ENCODE measurements around the gene BEND6. TPM values are rescaled to one million over a fixed set of nuclear protein-coding genes. Genes with fewer than 3 reads are reported as not detected.
"Not testable (repeated sequence)": the region's sequence is repeated elsewhere in the genome, so short reads cannot be mapped to it uniquely, and the experiment has no call there.

The BEND6 gene
- total RNA-seq, 1 experiment from 2014 or later: not detected

DNA sequence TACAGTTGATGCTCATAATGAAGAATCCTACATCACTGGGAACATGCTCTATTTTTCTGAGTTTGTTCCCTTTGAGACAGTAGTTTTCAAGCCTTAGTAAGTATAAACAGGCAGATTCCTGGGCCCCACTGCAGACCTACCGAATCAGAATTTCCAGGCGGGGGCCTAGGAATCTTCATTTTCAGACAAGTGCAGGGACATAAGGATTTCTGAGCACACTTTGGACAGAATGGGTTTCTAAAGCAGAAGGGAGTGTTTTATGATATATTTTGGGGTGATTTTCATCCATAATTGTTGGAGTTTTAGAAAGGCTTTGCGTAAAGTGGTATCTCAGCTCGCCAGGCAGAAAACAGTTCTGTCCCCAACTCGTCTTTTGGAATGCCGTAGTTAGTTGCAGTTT, 93.0 kb downstream of the BEND6 start:
- peaks cover 28% of the 10 kb centered on the region for H3K4me1 ChIP-seq (ENCODE audit: low read length)
- H3K79me2 ChIP-seq (ENCODE audit: low read length): peaks cover 43% of the 10 kb centered on the region
- not testable (repeated sequence) for H3K9me3 ChIP-seq (ENCODE audit: low read length); DNase-seq; H2AFZ ChIP-seq (ENCODE audit: low read length); H3K9me2 ChIP-seq (replicated peaks; ENCODE audit: insufficient read depth, low read length); H4K20me1 ChIP-seq (ENCODE audit: insufficient read depth, low read depth, low read length); H3K27me3 ChIP-seq (ENCODE audit: low read length); H3K27ac ChIP-seq (ENCODE audit: low read length)
- H3K4me2 ChIP-seq (ENCODE audit: low read depth, low read length, poor library complexity, severe bottlenecking): peak overlapping the region; percentile 62
- H3K9ac ChIP-seq (ENCODE audit: low read length): peak overlapping the region; percentile 57
- H3K36me3 ChIP-seq (ENCODE audit: insufficient read depth, low read length): peaks cover 39% of the 10 kb centered on the region
- peak overlapping the region; percentile 62 for H3K4me3 ChIP-seq (ENCODE audit: low read length)

DNA sequence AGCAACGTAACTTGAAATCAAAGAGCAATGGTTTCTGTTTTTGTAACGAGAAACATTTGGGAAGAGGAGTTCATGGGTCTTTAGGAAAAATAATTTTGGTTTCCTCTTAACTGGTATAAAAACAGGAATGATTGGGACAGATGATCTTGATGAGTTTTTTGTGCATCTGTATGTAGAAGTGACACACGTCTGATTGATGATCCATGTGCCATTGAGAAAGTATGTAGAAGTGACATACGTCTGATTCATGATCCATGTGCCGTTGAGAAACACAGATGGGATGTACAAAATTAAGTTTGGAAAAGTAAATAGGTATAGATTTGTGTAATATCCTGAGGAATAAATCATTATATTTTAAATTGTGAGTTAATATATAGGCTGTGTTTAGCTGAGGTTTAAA, 93.7 kb downstream of the BEND6 start:
- H3K4me1 ChIP-seq (ENCODE audit: low read length): peaks cover 28% of the 10 kb centered on the region
- peak overlapping the region; percentile 62 for H3K4me2 ChIP-seq (ENCODE audit: low read depth, low read length, poor library complexity, severe bottlenecking)
- no peaks in the 10 kb centered on the region for H3K9me3 ChIP-seq (ENCODE audit: low read length)
- no peak overlapping the region for H2AFZ ChIP-seq (ENCODE audit: low read length)
- H3K27me3 ChIP-seq (ENCODE audit: low read length): no peaks in the 10 kb centered on the region
- H3K27ac ChIP-seq (ENCODE audit: low read length): peak overlapping the region; percentile 65; the same call in 1 of the 2 replicates
- peak overlapping the region; percentile 4; the same call in 1 of the 2 replicates for H3K9ac ChIP-seq (ENCODE audit: low read length)
- H3K9me2 ChIP-seq (replicated peaks; ENCODE audit: insufficient read depth, low read length): no peaks in the 10 kb centered on the region
- peak overlapping the region; percentile 62 for H3K4me3 ChIP-seq (ENCODE audit: low read length)
- H4K20me1 ChIP-seq (ENCODE audit: insufficient read depth, low read depth, low read length): no peaks in the 10 kb centered on the region
- DNase-seq: no peak
- peaks cover 45% of the 10 kb centered on the region for H3K36me3 ChIP-seq (ENCODE audit: insufficient read depth, low read length)
- peaks cover 44% of the 10 kb centered on the region for H3K79me2 ChIP-seq (ENCODE audit: low read length)

DNA sequence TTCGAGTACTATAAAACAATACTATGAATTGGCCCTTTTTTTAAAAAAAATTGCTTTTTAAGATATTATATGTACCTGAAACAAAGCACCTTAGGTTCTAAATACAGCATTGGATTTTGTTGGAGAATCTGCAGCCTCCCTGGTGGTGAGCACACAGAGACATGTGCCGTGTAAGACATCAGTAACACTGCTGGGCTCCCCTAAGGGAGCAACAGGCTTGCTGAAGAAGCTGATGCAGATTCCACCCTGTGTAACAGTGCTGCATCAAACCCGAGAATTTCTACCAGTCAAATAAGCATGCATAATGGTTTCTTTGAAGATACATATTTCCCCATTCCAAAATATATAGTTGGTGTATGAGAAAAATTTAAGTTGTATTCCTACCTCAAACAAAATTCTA, 108.9 kb downstream of the BEND6 start:
- Histone ChIP-seq H3K27ac (ENCODE audit: low read length) (peak overlapping the region; percentile 80), H2AFZ (ENCODE audit: low read length) (no peak overlapping the region), H3K4me3 (ENCODE audit: low read length) (no peak overlapping the region), H3K4me1 (ENCODE audit: low read length) (peaks cover 21% of the 10 kb centered on the region), H3K79me2 (ENCODE audit: low read length) (peaks cover 14% of the 10 kb centered on the region; the same call in 1 of the 2 replicates), H3K36me3 (ENCODE audit: insufficient read depth, low read length) (peaks cover 17% of the 10 kb centered on the region; the same call in 1 of the 2 replicates), H3K9me3 (ENCODE audit: low read length) (no peaks in the 10 kb centered on the region), H3K4me2 (ENCODE audit: low read depth, low read length, poor library complexity, severe bottlenecking) (peak overlapping the region; percentile 69), H4K20me1 (ENCODE audit: insufficient read depth, low read depth, low read length) (no peaks in the 10 kb centered on the region), H3K9ac (ENCODE audit: low read length) (peak overlapping the region; percentile 51; the same call in 1 of the 2 replicates), H3K9me2 (replicated peaks; ENCODE audit: insufficient read depth, low read length) (no peaks in the 10 kb centered on the region), H3K27me3 (ENCODE audit: low read length) (no peaks in the 10 kb centered on the region)
- peak; percentile 53 for DNase-seq

DNA sequence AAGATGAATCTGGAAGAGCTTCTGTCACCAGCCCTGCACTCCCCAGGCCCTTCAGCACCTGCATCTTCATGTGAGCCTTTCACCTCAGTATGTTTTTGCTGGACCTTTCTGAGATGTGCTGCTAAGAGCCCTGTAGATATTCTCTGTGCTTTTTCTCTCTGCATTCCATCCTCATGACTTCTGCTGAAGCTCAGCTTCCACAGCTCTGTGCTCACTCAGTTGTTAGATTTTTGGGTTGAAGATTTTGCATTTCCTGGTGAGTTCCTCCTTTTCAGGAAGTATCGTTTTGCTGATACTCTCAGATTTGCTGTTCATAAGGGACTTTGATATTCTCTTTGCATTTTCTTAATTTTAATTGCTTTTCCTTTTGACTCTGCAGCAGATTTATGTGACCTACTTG, 109.9 kb downstream of the BEND6 start:
- Histone ChIP-seq H3K36me3 (ENCODE audit: insufficient read depth, low read length) (peaks cover 12% of the 10 kb centered on the region; the same call in 1 of the 2 replicates), H2AFZ (ENCODE audit: low read length) (no peak overlapping the region), H3K9me3 (ENCODE audit: low read length) (no peaks in the 10 kb centered on the region), H3K9me2 (replicated peaks; ENCODE audit: insufficient read depth, low read length) (no peaks in the 10 kb centered on the region), H3K79me2 (ENCODE audit: low read length) (peaks cover 14% of the 10 kb centered on the region; the same call in 1 of the 2 replicates), H3K27ac (ENCODE audit: low read length) (peak overlapping the region; percentile 80), H4K20me1 (ENCODE audit: insufficient read depth, low read depth, low read length) (no peaks in the 10 kb centered on the region), H3K4me1 (ENCODE audit: low read length) (peaks cover 21% of the 10 kb centered on the region), H3K4me2 (ENCODE audit: low read depth, low read length, poor library complexity, severe bottlenecking) (peak overlapping the region; percentile 69), H3K27me3 (ENCODE audit: low read length) (no peaks in the 10 kb centered on the region), H3K4me3 (ENCODE audit: low read length) (peak overlapping the region; percentile 34), H3K9ac (ENCODE audit: low read length) (peak overlapping the region; percentile 51)
- DNase-seq: peak; percentile 79

DNA sequence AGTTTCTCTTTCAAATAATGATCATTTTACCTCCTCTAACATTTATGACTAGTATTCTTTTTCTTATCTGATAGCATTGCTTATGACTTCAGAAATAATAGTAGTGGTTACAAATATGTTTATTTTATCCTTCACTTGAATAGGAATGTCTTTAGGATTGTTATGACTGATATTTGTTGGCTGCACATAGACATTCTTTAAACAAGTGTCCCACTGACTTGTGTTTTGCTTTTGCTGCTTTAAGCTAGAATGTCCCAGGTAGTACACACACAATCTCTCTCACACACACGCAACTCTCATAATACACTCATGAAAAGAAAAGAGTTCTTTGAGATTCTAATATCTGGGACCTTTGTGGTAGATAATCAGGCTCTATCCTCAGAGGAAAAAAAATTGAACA, 113.2 kb downstream of the BEND6 start:
- peaks cover 12% of the 10 kb centered on the region; the same call in 1 of the 2 replicates for H3K36me3 ChIP-seq (ENCODE audit: insufficient read depth, low read length)

DNA sequence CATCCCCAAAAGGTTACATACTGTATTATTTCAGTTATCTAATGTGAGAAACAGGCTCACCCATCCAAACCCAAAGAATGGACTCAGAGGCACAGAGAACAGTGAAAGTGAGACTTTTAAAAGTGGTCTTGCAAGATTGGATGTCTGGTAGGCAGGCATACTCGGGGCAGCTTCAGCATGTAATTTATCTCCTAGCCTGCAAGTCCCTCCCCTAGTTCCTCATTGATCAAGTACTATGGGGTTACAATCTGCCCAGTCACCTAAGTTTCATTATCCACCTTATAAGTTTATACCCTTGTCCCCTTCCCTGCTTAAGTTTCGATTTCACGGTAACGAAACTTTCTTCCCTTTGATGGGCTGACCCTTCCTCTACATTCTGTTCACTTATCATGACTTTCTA, 114.3 kb downstream of the BEND6 start:
- H3K27ac ChIP-seq (ENCODE audit: low read length): no peak overlapping the region
- H2AFZ ChIP-seq (ENCODE audit: low read length): no peak overlapping the region
- H3K4me2 ChIP-seq (ENCODE audit: low read depth, low read length, poor library complexity, severe bottlenecking): no peak overlapping the region

More for the DNA sequence above, 113.2 kb downstream of the BEND6 start:
- Histone ChIP-seq H3K4me1 (ENCODE audit: low read length) (peaks cover 21% of the 10 kb centered on the region), H3K27me3 (ENCODE audit: low read length) (no peaks in the 10 kb centered on the region), H3K27ac (ENCODE audit: low read length) (no peak overlapping the region), H3K9me2 (replicated peaks; ENCODE audit: insufficient read depth, low read length) (no peaks in the 10 kb centered on the region), H3K79me2 (ENCODE audit: low read length) (peaks cover 14% of the 10 kb centered on the region; the same call in 1 of the 2 replicates), H3K4me3 (ENCODE audit: low read length) (no peak overlapping the region), H3K4me2 (ENCODE audit: low read depth, low read length, poor library complexity, severe bottlenecking) (no peak overlapping the region), H3K9me3 (ENCODE audit: low read length) (no peaks in the 10 kb centered on the region), H3K9ac (ENCODE audit: low read length) (no peak overlapping the region), H2AFZ (ENCODE audit: low read length) (no peak overlapping the region), H4K20me1 (ENCODE audit: insufficient read depth, low read depth, low read length) (no peaks in the 10 kb centered on the region)
- no peak for DNase-seq

DNA sequence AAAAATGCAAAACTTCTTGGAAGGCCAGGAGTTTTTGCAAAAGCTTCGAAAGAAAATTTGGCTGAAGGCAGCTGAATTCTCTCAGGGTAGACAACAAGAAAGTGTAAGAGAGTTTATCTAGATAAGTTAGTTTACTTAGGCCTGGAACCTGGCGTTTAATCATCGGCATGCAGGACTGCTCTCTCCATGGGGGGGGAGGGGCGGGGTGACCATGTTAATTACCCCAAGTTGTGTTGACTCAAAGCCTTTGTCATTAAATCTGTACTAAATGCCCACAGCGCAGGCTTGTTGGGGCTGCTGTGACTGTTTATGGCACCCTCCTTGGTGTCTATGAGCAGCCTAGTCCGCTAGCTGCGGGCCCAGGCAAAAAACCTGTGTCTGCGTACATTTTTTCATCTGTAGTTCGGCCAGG, 115.0 kb downstream of the BEND6 start:
- no peak for DNase-seq
- Histone ChIP-seq H3K27ac (ENCODE audit: low read length) (no peak overlapping the region), H3K9ac (ENCODE audit: low read length) (no peak overlapping the region), H3K79me2 (ENCODE audit: low read length) (peaks cover 14% of the 10 kb centered on the region; the same call in 1 of the 2 replicates), H3K4me3 (ENCODE audit: low read length) (no peak overlapping the region), H3K4me1 (ENCODE audit: low read length) (peaks cover 7% of the 10 kb centered on the region), H3K9me3 (ENCODE audit: low read length) (no peaks in the 10 kb centered on the region), H4K20me1 (ENCODE audit: insufficient read depth, low read depth, low read length) (no peaks in the 10 kb centered on the region), H3K27me3 (ENCODE audit: low read length) (no peaks in the 10 kb centered on the region), H3K9me2 (replicated peaks; ENCODE audit: insufficient read depth, low read length) (no peaks in the 10 kb centered on the region), H2AFZ (ENCODE audit: low read length) (no peak overlapping the region), H3K4me2 (ENCODE audit: low read depth, low read length, poor library complexity, severe bottlenecking) (no peak overlapping the region), H3K36me3 (ENCODE audit: insufficient read depth, low read length) (peaks cover 12% of the 10 kb centered on the region; the same call in 1 of the 2 replicates)

More for the DNA sequence above, 114.3 kb downstream of the BEND6 start:
- H3K9me3 ChIP-seq (ENCODE audit: low read length): no peaks in the 10 kb centered on the region
- no peak overlapping the region for H3K4me3 ChIP-seq (ENCODE audit: low read length)
- H3K9me2 ChIP-seq (replicated peaks; ENCODE audit: insufficient read depth, low read length): no peaks in the 10 kb centered on the region
- H3K4me1 ChIP-seq (ENCODE audit: low read length): peaks cover 14% of the 10 kb centered on the region
- H3K79me2 ChIP-seq (ENCODE audit: low read length): peaks cover 14% of the 10 kb centered on the region; the same call in 1 of the 2 replicates
- no peaks in the 10 kb centered on the region for H4K20me1 ChIP-seq (ENCODE audit: insufficient read depth, low read depth, low read length)
- peaks cover 12% of the 10 kb centered on the region; the same call in 1 of the 2 replicates for H3K36me3 ChIP-seq (ENCODE audit: insufficient read depth, low read length)
- no peaks in the 10 kb centered on the region for H3K27me3 ChIP-seq (ENCODE audit: low read length)
- DNase-seq: no peak
- no peak overlapping the region for H3K9ac ChIP-seq (ENCODE audit: low read length)

DNA sequence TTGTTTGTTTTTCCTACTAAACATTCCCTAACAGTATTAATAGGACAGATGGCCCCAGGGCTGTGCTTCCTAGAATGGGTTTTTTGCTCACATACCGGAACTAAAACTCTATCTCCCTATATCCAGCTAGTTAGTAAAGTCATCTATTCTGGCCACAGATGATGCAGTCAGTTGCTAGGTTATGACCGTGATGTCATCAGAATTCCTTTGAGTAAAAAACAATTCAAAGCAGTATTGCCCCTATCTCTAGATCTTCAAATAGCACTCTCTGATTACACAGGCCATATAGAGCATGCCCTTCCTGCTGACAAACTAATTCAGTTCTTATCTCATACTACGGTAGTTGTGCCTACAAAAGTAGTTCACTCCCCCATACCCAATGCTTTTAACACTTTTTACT, 117.2 kb downstream of the BEND6 start:
- no peak for DNase-seq
- no peaks in the 10 kb centered on the region for H3K4me1 ChIP-seq (ENCODE audit: low read length)
- H3K4me3 ChIP-seq (ENCODE audit: low read length): no peak overlapping the region
- H3K27ac ChIP-seq (ENCODE audit: low read length): no peak overlapping the region
- H3K36me3 ChIP-seq (ENCODE audit: insufficient read depth, low read length): peaks cover 6% of the 10 kb centered on the region; the same call in 1 of the 2 replicates
- H3K9me2 ChIP-seq (replicated peaks; ENCODE audit: insufficient read depth, low read length): no peaks in the 10 kb centered on the region
- H2AFZ ChIP-seq (ENCODE audit: low read length): no peak overlapping the region
- no peak overlapping the region for H3K4me2 ChIP-seq (ENCODE audit: low read depth, low read length, poor library complexity, severe bottlenecking)
- no peaks in the 10 kb centered on the region for H3K9me3 ChIP-seq (ENCODE audit: low read length)
- 0 out of 2 replicates have a peak, but pooled peaks cover 2% of the 10 kb centered on the region for H3K79me2 ChIP-seq (ENCODE audit: low read length)
- H3K9ac ChIP-seq (ENCODE audit: low read length): no peak overlapping the region
- no peaks in the 10 kb centered on the region for H4K20me1 ChIP-seq (ENCODE audit: insufficient read depth, low read depth, low read length)
- H3K27me3 ChIP-seq (ENCODE audit: low read length): no peaks in the 10 kb centered on the region
